ENCODE results near the gene CARMIL1.
A peak's percentile ranks its signal among the peaks of the same experiment; 100 is the strongest.

CARMIL1 gene

DNA sequence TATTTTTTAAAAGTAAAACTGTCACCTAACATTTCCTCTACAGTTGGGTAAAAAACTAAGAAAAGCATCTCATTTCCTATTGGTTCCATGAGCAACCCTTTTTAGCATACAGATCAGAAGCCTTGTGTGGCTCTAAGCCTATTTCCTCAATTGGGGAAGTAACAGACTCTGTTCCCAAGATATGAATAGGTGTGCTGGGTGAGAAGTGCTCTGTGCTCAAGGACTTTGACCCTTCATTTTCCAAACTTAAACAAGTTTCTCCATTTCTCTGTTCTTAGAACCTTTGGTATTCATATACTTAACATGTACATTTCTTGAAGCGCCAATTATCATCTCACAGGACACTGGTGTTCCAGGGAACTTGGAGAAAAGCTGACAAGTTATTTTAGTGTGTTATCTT, 24.1 kb downstream of the CARMIL1 start:
- no peak overlapping the region for H3K9ac ChIP-seq
- H3K27ac ChIP-seq, result no peak overlapping the region
- H3K4me1 ChIP-seq, result peaks cover 14% of the 10 kb centered on the region
- no peak for TF ChIP-seq Cebpa-rat (IDR thresholded peaks at IDR 0.05)
- H3K36me3 ChIP-seq, result no peaks in the 10 kb centered on the region
- H3K9me3 ChIP-seq, result peaks cover 4% of the 10 kb centered on the region; the same call in 1 of the 2 replicates
- H3K4me3 ChIP-seq, result no peak overlapping the region
- no peaks in the 10 kb centered on the region for H4K20me1 ChIP-seq
- H3K4me2 ChIP-seq, result no peak overlapping the region
- H3K27me3 ChIP-seq, result no peaks in the 10 kb centered on the region

DNA sequence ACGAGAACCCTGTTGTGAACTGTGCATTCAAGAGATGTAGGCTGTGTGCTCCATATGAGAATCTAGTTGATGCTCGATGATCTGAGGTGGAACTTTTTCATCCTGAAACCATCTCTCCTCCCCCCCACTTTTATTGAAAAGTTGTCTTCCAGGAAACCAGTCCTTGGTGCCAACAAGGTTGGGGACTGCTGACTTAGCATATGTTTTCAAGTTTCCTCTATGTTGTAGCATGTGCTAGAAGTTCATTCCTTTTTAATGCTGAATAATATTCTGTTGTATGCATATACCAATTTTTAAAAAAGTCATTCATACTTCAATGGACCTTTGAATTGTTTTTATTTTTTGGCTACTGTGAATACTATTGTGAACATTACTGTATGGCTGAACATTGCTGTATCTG, 27.2 kb downstream of the CARMIL1 start:
- Histone ChIP-seq H3K27me3 (no peaks in the 10 kb centered on the region), H3K9me3 (no peaks in the 10 kb centered on the region), H3K4me2 (no peak overlapping the region), H3K27ac (no peak overlapping the region), H3K4me3 (no peak overlapping the region), H4K20me1 (no peaks in the 10 kb centered on the region), H3K4me1 (peaks cover 8% of the 10 kb centered on the region), H3K9ac (no peak overlapping the region), H3K36me3 (no peaks in the 10 kb centered on the region)
- TF ChIP-seq Cebpa-rat (IDR thresholded peaks at IDR 0.05), result no peak

DNA sequence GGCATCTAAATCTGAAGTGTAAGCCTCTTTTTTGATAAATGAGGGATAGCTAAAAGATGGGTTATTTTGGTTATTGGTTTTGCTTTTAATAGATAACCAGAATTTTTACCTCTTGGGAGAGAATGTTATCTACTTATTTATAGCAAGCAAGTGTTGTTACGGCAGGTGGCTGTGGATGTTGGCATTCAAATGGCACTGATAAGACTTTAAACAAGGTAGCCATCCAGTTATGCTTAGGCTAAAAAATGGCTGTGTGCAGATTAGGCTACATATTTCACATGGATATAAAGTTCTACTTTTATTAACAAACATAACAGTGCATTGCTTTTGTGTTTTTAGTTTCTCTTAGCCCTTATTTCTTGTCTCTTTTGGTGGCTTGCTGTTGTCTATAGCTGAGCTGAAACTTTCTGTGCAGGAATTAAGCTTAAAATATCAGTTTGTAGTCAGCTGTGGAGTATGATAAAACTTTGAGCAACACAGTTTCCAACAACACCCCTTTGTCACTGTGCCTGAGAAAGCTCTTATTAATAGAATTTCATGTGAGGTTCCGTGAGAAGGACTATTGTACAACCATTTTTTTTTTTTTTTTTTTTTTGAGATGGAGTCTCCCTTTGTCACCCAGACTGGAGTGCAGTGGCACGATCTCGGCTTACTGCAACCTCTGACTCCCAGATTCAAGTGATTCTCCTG, 28.8 kb downstream of the CARMIL1 start:
- Histone ChIP-seq H3K9ac (no peak overlapping the region), H4K20me1 (no peaks in the 10 kb centered on the region), H3K4me3 (no peak overlapping the region), H3K27ac (no peak overlapping the region), H3K9me3 (no peaks in the 10 kb centered on the region), H3K4me2 (peak overlapping the region; percentile 2; the same call in 1 of the 2 replicates), H3K36me3 (no peaks in the 10 kb centered on the region), H3K27me3 (no peaks in the 10 kb centered on the region), H3K4me1 (peaks cover 16% of the 10 kb centered on the region)
- no peak for TF ChIP-seq Cebpa-rat (IDR thresholded peaks at IDR 0.05)

DNA sequence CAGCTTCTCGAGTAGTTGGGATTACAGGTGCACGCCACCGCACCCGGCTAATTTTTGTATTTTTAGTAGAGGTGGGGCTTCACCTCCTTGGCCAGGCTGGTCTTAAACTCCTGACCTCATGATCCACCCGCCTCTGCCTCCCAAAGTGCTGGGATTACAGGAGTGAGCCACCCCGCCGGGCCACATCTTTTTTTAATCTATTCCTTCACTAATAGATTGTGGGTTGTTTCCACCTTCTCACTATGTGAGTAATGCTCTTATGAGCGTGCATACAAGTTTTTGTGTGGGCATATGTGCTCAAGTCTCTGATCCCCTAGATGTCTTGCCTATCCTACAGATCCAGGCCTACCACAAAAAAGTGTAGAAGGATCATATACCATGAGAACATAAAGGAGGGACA, 30.7 kb downstream of the CARMIL1 start:
- Histone ChIP-seq H3K4me3 (no peak overlapping the region), H3K9ac (no peak overlapping the region), H3K27me3 (no peaks in the 10 kb centered on the region), H3K4me2 (no peak overlapping the region), H3K27ac (no peak overlapping the region), H4K20me1 (no peaks in the 10 kb centered on the region), H3K36me3 (no peaks in the 10 kb centered on the region), H3K9me3 (no peaks in the 10 kb centered on the region), H3K4me1 (peaks cover 33% of the 10 kb centered on the region)
- no peak for TF ChIP-seq Cebpa-rat (IDR thresholded peaks at IDR 0.05)

DNA sequence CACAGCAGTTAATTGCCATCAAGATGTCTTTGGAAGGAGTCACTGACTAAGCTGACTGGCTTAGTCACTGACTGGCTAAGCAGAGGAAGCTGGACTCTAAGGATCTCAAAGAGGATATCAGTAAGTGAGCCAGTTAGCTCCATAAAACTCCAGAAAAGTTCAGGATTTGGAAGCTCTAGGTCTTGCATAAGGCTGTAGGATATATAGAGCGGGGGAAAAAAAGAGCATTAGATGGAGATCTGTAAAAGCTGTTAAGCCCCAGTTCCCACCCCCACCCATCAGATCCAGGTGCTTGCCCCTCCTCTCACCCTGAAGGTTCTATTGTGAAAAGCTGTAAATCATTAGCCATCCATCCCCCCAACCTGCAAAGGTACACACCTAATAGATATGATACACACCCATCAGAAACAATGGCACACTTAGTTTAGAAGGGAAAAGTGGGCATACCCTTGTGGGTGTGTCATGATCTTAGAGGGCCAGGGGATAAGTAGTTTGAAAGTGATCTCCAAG, 32.2 kb downstream of the CARMIL1 start:
- Histone ChIP-seq H3K9me3 (no peaks in the 10 kb centered on the region), H4K20me1 (no peaks in the 10 kb centered on the region), H3K27me3 (no peaks in the 10 kb centered on the region), H3K4me2 (no peak overlapping the region), H3K36me3 (no peaks in the 10 kb centered on the region), H3K4me1 (peaks cover 33% of the 10 kb centered on the region), H3K4me3 (no peak overlapping the region), H3K27ac (no peak overlapping the region), H3K9ac (no peak overlapping the region)
- TF ChIP-seq Cebpa-rat (IDR thresholded peaks at IDR 0.05), result no peak

DNA sequence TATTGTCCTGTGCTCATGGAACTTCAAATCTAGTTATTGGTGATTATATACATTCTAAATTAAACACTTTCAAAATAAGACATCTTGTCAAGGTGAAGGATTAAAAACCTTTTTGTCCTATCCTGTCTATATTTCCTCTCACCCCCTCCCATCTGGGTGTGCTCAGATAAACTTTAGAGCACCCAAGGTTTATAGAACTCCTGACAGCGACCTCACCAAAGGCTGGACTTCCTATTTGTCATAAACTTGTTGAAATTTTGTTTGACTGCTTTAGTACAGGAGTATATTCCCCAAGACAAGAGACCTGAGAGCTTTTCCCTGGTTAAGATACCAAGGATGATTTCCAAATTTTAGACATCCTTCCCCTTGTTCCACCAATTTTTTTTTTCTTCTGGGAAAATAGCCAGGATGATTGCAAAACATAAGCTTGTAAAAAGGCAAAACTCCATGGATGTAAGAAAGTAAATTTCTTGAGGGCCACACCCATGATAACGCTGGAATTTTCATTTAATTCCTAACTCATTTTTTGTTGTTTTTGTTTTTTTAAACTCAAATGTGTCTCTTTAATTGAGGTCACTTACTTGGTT, 33.0 kb downstream of the CARMIL1 start:
- no peak for TF ChIP-seq Cebpa-rat (IDR thresholded peaks at IDR 0.05)
- Histone ChIP-seq H3K27ac (no peak overlapping the region), H3K36me3 (no peaks in the 10 kb centered on the region), H4K20me1 (no peaks in the 10 kb centered on the region), H3K9me3 (no peaks in the 10 kb centered on the region), H3K9ac (no peak overlapping the region), H3K27me3 (no peaks in the 10 kb centered on the region), H3K4me1 (peaks cover 33% of the 10 kb centered on the region), H3K4me3 (no peak overlapping the region), H3K4me2 (peak overlapping the region; percentile 66)

DNA sequence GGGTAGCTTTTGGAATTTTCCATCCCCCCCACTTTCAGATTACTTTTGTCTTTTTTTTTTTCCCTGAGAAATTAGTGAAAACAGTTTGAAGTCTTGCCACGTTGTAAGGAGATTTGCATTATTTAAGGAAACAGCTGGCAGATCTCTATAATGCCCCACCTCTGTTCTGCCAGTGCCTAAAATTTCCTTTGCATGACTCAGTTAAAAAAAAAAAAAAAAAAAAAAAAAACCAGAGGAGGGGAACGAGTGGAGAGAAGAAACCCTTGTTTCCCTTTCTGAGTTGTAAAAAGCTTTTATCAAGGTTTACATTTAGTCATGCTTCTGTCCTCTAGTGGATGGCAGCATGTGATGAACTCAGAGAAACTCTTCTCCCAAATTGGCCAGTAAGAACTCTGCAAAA, 33.5 kb downstream of the CARMIL1 start:
- H3K36me3 ChIP-seq, result no peaks in the 10 kb centered on the region
- no peak overlapping the region for H3K4me3 ChIP-seq
- H4K20me1 ChIP-seq, result no peaks in the 10 kb centered on the region
- H3K27ac ChIP-seq, result no peak overlapping the region
- no peaks in the 10 kb centered on the region for H3K9me3 ChIP-seq
- peaks cover 30% of the 10 kb centered on the region for H3K4me1 ChIP-seq
- H3K27me3 ChIP-seq, result no peaks in the 10 kb centered on the region
- no peak overlapping the region for H3K9ac ChIP-seq
- peak overlapping the region; percentile 66 for H3K4me2 ChIP-seq
- TF ChIP-seq Cebpa-rat (IDR thresholded peaks at IDR 0.05), result no peak

DNA sequence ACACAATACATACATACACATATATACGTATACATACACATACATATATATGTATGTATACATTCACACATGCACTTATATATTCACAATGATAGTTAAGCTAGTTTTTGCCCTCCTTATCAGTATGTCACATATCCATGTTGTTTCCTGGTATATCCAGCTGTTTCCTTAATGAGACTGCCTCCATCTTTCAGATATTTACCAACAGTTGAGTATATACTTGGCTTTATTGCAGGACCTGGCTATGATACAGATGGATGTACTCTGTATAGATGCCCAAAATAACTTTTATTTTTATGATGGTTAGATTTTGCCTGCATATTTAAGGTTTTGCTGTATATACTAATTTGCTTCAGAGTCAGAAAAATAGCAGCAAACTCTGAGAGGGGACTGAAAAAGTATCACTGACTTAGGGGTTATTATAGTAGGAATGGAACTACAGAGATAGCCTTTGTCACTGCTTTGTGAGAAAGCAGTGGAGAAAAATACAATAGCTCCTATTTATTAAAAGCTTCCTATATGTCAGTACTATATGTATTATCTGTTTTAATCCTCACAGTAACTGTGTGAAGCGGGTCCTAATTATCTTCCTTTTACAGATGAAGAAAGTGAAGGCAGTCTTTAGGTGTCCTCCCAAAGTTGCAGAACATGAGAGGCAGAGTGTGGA, 35.5 kb downstream of the CARMIL1 start:
- Histone ChIP-seq H3K9ac (no peak overlapping the region), H3K27me3 (no peaks in the 10 kb centered on the region), H4K20me1 (no peaks in the 10 kb centered on the region), H3K4me1 (peaks cover 28% of the 10 kb centered on the region), H3K4me3 (no peak overlapping the region), H3K27ac (no peak overlapping the region), H3K36me3 (no peaks in the 10 kb centered on the region), H3K4me2 (no peak overlapping the region), H3K9me3 (no peaks in the 10 kb centered on the region)
- no peak for TF ChIP-seq Cebpa-rat (IDR thresholded peaks at IDR 0.05)

DNA sequence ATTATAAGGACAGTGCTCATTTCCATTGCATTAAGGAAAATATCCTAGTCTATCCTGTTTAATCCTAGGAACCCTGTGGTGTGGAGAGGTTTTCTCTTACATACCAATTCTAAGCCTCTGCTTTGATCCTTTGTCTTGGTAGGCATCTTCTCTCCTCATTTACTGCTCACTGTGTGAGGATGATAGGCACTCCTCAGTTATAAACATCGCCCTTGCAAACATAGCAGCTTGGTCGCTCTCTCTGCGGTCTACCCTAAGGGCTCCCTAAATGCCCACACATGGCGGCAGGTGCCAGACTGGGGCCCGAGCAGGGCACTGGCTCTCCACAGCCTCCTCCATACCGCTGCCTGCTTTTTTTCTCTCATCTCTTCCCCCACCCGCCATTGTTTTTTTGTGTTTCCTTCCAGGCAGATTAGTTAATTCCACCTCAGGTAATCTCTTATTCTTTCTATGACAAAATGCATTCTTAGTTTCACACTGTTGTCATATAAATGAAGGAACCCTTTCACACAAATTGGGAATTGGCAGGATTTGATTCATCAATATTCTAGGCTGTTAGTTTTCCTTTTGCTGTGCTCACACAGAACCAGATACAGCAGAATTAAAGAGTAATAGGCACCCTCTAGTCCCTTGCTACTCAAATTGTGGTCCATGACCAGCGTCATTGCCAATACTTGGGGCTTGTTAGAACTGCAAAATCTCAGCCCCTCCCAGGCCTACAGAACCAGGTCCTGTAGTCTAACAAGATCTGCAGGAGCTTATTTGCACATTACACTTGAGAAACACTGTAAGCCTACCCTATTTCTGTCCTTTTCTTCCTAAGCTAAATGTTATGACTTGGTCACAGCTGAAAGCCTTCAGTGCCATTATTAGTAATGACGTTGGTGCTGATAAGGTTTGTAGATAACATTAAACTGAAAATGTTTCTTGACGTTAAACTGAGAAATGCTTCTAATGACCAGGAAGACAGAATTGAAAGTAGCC, 36.3 kb downstream of the CARMIL1 start:
- H3K4me2 ChIP-seq, result no peak overlapping the region
- no peak overlapping the region for H3K27ac ChIP-seq
- H3K4me1 ChIP-seq, result peaks cover 28% of the 10 kb centered on the region
- no peaks in the 10 kb centered on the region for H3K27me3 ChIP-seq
- H4K20me1 ChIP-seq, result no peaks in the 10 kb centered on the region
- H3K4me3 ChIP-seq, result no peak overlapping the region
- no peak overlapping the region for H3K9ac ChIP-seq
- H3K36me3 ChIP-seq, result no peaks in the 10 kb centered on the region
- H3K9me3 ChIP-seq, result no peaks in the 10 kb centered on the region
- TF ChIP-seq Cebpa-rat (IDR thresholded peaks at IDR 0.05), result no peak
